Retinal pigment epithelial cell (primary cell): ENCODE results near the gene ATF3.

Source experiments
- DNase-seq: peaks from one replicate; pipeline ENCODE4 v3.0.0-alpha.2; 2010; ENCODE audit warnings: low read depth
- H3K4me3 ChIP-seq: 2 replicates; pipeline ENCODE4 v1.5.1; 2011; ENCODE audit warnings: mild to moderate bottlenecking, low read length, control low read depth, moderate library complexity
- TF ChIP-seq, protein P1 (sequence below): conservative IDR thresholded peaks from 2 replicates; pipeline ENCODE4 v1.5.1; 2011; ENCODE audit warnings: low read depth, low read length, control low read depth, inconsistent platforms

The ATF3 gene

DNA sequence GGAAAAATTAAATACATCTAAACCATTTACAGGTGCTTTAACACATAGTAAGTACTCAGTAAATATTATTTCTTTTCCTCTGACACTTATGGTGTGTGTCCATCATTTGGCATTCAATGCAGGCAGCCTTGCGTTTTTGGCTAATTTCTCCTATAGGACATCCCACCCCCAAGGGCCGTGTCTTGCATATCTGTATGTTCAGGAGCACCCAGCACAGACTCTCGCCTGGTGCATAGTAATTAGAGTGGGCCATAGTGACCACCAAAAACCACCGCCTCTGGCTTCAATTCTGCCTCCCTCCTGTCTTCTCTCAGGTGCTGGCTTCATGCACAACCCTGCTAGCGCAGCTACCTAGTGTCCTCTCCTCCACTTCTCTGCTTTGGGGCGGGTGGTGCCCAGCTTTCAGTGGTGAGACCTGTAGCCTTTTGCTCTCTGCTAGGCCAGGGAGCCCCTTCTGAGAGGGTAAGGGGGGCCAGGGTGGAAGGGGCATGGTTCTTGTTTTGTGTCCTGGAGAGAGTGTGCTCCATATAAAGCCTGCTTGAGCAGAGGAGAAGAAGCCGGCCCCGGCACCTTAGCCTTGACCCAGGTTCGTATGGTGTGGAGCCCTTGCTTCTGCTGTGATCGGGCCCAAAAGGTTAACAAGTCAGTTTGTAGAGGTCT, 57.7 kb downstream of the ATF3 start:
- H3K4me3 ChIP-seq, result no peak overlapping the region
- TF ChIP-seq, protein P1, sequence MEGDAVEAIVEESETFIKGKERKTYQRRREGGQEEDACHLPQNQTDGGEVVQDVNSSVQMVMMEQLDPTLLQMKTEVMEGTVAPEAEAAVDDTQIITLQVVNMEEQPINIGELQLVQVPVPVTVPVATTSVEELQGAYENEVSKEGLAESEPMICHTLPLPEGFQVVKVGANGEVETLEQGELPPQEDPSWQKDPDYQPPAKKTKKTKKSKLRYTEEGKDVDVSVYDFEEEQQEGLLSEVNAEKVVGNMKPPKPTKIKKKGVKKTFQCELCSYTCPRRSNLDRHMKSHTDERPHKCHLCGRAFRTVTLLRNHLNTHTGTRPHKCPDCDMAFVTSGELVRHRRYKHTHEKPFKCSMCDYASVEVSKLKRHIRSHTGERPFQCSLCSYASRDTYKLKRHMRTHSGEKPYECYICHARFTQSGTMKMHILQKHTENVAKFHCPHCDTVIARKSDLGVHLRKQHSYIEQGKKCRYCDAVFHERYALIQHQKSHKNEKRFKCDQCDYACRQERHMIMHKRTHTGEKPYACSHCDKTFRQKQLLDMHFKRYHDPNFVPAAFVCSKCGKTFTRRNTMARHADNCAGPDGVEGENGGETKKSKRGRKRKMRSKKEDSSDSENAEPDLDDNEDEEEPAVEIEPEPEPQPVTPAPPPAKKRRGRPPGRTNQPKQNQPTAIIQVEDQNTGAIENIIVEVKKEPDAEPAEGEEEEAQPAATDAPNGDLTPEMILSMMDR, result no peak
- no peak for DNase-seq

DNA sequence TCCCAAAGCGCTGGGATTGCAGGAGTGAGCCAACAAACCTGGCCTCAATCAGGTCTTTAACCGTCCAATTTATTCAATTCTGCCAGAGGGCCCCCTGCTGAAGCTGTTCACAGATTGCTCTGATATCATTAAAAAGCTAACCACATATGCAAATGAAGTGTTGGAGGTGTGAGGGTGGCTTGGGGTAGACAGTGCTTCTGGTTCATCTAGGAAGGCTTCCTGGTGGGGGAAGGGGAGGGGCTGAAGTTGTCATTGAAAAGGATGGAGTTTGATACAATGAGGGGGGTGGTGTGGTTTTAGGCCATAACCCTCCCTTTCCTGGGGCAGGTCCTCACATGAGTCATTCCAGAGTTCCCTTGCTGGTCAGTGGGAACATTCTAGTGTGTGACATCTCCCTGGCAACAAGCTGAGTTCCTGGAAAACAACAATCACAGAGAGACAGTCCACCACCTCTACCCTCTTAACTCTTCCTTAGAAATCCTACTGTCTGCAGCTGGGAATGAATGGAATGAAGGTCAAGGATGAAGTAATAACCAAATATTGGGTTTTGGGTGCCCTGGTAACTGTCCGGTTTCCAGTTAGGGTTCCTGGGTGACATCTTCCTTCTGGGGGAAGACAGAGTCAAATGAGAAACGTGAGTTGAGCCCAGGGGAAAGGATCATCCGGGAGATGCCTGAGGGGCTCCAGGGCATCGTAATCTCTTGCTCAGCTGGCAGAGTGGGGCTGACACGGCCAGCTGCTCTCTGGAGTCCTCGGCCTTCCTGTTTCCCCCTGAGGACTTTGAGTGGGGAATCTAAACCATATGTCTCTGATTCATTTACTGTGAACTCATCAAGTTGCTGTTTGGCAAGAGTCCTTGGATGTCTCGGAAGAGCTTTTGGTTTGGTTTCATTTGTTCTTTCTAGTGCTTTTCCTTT, 58.9 kb downstream of the ATF3 start:
- no peak overlapping the region for H3K4me3 ChIP-seq
- TF ChIP-seq, protein P1, result no peak
- peak; percentile 20 for DNase-seq

DNA sequence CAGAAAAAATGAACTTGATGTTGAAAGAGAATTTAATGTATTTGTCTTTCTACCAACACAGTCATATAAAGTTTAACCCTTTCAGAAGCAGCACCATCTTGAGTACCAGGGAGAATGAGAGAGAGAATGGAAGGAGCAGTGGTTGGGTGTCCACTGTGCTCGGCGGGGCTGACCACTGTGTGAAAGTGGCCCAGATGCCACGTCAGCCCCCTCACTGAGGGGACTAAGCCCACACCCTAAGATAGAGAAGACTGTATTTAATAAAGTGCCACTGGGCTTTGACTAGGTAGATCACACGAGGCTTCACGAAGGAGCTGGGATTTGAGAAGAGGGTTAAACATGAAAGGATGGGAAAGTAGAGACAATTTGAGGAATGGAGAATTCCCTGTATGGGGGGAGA, 59.9 kb downstream of the ATF3 start:
- DNase-seq, result no peak
- TF ChIP-seq, protein P1, result no peak
- H3K4me3 ChIP-seq, result no peak overlapping the region

DNA sequence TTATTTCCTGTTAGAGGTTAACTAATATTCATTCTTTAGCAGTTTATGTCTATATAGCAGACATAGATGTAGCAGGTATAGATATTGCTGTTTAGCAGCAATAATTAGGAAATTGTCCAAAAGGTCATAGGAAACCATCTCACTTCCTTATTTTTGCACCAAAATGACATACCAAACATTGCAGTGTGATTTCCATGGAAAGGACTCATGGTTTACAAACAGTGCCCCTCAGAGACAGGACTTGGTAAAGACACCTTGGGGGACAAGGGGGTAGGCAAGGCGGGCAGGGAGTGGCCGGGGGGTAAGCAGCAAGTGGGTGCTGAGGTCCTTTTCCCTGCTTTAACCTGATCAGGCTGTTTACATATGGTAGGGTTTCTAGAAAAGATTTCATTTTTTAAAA, 60.5 kb downstream of the ATF3 start:
- H3K4me3 ChIP-seq, result no peak overlapping the region
- TF ChIP-seq, protein P1, result peak; percentile 34
- DNase-seq, result no peak

DNA sequence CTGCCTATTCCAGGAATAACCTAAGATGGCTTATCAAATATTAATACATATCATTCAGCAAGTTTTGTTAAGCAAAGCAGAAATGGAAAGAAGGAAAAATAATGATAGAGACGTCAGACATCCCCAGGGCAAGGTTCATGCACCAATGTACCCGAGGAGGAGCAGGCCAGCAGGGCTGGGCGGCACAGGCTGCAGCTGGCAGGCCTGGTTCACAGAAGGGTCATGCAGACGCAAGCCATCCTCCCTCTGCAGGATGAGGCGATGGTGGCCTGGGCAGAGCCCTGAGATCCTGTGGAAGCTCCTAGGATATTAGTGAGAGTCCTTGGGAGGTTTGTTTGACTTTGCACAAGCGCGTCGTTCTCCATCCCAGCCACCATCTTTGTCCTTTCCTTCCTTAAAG, 61.0 kb downstream of the ATF3 start:
- TF ChIP-seq, protein P1, result no peak
- H3K4me3 ChIP-seq, result no peak overlapping the region
- no peak for DNase-seq

DNA sequence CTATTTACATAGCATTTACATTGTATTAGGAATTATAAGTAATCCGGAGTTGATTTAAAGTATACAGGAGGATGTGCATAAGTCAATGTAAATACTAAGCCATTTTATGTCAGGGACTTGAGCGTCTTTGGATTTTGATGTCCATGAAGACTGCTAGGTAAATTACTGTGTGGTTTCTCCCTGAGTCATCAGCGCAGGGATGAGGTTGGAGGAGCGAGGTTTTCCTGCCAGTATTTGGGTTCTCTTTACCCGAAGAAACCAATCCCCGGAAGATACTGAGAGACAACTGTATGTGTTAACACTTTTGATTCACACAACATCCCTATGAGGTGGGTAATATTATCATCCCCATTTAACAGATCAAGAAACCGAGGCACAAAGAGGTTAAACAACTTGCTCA, 61.7 kb downstream of the ATF3 start:
- no peak for DNase-seq
- no peak overlapping the region for H3K4me3 ChIP-seq
- TF ChIP-seq, protein P1, result no peak
